GM21390 (cell line): ENCODE measurements around the gene SUSD6.
"Not testable (repeated sequence)": the region's sequence is repeated elsewhere in the genome, so short reads cannot be mapped to it uniquely, and the experiment has no call there.

ENCODE experiments used
- ATAC-seq: cut with Tn5 transposase; IDR thresholded peaks from one replicate; pipeline ENCODE4 v1.9.1; 2021; ENCODE audit not compliant: unreplicated experiment

Gene SUSD6

DNA sequence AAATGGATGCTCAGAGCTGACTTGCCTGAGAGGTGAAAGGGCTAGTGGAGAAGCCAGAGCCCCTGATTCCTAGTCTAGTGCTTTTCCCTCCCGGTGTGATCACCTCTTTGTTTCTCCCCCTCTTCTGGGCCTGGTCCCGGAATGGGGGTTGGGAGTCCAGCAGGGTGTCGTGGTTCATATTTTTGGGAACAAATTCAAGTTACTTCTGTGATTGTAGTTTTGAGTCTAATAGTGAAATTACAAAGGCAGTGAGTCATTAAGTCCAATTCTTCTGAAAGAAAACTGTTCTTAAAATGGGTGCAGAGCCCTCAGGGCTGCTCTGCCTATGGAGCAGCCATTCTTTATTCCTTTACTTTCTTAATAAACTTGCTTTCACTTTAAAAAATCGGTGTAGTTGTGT, 7.6 kb downstream of the SUSD6 start:
- no peak for ATAC-seq

DNA sequence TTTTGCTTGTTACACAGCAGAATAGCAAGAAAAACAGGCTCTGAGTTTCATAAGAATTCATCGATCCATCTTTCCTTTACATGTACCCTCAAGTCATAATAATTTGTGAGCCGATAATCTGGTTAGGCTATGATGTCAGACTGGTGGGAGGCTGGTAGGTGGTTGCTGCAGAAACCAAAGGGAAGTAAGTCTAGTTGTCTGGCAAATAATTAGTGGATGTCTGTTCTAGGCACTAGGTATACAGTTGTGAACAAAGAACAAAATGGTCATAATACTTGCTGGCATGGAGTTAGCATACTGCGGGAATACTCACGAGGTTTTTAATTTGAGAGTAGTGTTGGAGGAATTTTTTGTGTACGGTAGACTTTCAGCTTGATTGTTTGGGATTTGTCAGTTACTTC, 8.8 kb downstream of the SUSD6 start:
- no peak for ATAC-seq

DNA sequence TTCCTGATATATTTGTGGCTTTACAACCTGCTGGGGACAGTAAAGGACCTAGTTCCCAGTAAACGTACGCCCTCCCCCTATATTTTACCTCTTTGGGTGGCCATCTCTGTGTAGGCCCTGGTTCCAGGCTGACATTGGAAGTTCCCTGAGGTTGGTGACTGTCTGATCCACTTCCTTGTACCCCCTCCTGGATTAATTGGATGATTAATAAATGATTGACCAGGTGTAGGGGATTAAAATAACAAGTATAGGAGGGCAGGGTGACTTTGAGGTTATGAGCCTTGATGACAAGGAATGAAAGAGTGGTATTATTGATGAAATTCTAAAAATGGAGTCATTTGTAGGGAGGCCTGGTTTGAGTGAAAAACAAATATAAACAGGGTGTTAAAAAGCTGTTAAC, 9.6 kb downstream of the SUSD6 start:
- no peak for ATAC-seq

DNA sequence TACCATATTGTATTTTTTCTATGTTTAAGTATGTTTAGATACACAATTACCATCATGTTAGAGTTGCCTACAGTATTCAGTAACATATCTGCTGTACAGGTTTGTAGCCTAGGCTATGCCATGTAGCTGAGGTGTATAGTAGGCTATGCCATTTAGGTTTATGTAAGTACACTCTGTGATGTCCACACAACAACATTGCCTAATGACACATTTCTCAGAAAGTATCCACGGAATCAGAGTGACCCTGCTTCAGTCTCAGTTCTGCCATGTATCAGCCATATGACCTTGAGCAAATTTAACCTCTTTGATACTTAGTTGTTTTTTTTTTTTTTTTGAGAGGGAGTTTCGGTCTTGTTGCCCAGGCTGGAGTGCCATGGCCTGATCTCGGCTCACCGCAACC, 12.7 kb downstream of the SUSD6 start:
- no peak for ATAC-seq

DNA sequence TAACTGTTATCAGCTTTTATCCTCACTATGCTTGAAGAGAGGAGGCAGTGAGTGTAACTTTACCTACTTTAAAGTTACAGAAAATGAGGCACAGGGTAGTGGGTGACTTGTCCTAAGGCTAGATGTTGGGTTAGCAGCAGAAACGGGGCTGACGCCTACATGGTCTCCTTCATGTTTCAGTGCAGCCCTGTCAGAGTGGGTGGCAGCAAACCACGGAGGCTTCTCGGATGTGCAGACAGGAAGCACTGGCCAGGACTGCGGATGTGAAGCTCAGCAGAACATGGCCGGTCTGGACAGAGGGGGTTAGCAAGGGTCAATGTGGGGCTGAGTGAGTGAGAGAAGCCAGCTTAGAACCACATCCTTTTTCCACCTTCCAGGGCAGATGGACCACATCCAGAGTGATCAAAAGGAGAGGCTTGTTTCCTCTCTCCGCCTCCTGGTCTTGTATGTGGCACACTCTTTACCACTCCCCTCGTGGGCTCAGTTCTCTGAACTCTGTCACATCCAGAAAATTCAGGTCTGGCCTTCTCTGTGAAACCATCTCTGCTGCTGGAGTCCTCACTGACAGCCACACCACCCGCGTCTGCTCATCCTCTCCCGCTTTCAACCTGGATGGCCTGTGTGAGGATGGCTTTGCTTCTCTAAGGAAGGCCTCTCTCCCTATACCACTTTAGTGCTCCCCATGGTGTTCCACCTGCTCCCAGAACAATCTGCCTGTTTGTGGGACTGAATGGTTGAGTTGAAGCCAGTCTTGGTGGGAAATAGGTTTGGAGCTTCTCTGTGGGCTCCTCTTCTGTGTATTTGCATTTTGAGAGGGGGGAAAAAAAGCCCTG, 14.1 kb downstream of the SUSD6 start:
- ATAC-seq, result peak; percentile 85

DNA sequence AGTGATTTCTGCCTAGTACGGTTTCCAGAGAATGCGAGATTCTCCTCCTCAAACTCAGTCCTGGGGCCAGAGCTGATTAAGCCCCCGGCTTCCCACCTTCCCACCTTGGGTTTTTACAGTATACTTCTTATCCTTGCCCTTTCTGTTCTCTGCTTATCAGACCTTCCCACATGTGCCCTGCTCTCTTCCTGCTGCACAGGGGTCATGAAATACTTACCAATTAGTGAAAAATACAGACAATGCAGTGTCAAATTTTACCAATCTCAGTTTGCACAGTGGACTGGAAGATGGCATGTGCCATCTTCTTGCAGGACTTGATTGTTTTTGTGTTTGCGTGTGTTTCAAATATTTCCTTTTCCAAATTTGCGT, 14.7 kb downstream of the SUSD6 start:
- ATAC-seq, result no peak

DNA sequence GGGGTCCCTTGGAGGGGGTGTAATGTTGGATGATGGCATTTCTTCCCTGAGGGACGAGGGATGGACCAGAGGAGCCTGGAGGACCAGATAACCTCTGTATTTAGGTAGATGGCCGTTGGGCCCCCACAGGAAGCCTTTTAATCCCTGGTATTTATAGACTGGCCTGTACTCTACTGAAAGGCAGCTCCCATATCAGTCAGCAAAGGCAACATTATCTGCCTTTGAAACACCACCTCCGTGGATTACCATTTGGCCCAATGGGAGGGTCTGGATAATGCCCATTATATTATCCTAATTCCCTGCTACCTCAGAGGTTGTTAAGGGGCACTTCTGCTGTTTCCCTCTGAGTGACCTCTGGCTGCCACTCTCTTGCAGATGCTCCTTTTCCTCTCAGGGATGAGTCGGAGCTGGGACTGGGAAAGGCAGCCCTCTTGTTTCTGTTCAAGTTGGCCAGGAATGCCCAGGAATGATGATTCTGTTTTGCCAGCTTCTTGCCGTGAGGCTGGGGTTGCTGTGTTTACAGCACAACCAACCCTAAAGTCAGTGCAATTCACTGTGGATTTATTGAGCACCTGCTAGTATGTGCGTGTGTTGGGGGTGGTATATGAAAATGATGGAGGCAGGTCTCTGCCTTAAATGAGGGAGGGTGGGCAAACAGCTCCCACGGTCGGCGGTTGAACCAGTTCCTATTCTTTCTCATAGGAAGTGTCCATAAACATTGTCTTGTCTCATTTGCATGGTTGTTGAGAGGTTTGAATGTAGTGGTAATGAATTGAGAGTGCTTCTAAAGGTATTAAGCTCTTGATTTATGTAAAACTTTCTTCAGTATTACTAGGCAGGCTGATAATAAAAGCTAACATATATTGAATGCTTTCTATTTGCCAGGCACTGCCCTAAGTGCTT, 18.1 kb downstream of the SUSD6 start:
- peak; percentile 42 for ATAC-seq

DNA sequence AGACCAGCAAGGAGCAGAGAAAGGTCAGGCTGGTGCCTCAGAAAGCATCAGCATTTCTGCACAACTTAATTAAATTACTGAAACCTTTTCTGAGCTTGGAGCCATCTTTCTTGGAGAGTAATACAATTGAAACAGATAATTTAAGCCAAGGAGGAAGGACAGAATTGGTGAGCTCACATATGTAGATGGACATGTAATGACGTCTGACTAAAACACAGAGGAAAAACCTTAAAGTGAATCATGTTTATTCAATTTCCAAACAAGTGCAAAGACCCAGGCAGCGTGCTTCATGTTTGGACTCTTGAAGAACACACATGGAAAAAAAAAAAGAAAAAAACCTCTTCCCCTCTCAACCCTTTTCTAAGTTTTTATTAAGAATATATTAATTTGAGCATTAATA, 19.0 kb downstream of the SUSD6 start:
- no peak for ATAC-seq

DNA sequence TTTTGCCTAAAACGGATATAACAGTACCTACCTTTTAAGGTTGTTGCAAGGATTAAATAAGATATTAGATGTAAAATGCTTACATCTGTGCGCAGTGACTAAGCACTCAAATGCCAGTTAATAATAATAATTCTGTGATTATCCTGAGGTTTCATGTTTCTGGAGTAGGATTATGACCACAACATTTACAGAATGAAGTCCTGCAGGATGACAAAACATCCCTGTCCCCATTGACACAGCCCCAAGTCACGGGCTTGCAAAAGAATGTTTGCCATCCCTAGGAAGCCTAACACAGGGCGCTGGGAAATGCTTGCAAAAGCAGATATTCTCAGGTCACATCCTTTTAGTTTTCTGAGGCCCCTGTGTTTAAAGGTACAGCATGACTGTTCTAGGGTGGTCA, 20.1 kb downstream of the SUSD6 start:
- ATAC-seq, result no peak

DNA sequence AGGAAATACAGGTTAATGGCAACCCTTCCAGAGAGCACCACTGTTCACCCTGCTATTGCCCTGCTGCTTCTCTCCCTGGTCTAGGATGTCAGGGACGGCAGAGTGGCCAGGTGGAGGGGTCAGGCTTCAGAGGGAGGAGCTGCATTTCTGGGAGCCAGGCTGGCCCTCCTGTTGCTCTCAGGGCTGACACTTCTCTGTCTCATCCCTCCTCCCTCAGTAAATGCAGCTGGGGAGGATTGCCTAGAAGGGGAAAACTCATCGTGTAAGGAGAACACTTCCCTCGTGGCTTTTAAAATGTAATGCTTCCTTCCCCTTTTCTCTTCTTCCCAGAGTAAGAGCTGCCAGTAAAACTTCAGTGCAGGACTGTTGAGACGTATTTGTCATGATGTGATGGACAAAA, 20.8 kb downstream of the SUSD6 start:
- ATAC-seq, result no peak

DNA sequence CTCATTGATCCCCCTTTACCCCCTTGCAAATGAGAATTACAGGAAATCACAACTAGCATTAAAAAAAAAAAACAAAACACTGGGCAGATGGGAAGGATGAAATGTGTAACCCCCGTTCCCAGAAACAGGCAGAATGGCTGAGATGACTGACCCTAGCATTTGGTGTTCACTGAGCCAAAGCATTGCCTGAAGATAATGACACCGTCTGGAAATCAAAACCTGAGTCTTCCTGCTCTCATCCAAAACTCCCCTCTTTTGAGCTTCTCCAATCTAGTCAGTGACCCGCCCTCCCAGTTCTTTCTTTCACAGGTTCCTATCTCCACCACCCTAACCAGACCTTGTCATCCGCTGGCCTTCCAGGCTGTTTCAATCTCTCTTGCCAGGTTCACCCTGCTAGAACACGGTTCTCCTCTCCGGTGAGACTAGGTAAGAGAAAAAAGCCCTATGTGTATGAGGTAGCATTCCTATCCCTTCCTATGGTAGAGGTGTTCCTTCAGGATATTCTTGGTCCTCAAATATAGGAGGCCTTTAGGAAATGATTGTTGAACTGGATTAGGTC, 21.3 kb downstream of the SUSD6 start:
- no peak for ATAC-seq

DNA sequence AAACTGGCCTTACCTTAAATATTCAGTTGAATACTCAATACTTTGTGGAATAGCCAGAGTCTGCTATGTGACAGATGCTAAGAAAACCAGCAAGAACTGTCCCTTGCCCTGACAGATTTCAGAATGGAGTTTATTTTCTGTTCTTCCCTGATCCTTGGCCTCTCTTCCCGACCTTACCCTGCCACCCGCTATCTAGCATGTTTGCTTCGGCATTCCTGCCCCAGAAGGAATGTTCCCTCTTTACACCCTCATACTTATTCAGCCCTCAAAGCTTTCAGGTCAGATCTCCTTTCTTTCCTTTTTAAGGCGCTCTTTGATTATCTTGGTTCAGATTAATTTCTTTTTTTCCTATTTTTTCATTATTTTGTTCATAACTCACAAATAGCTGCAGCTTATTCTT, 21.8 kb downstream of the SUSD6 start:
- ATAC-seq, result no peak

DNA sequence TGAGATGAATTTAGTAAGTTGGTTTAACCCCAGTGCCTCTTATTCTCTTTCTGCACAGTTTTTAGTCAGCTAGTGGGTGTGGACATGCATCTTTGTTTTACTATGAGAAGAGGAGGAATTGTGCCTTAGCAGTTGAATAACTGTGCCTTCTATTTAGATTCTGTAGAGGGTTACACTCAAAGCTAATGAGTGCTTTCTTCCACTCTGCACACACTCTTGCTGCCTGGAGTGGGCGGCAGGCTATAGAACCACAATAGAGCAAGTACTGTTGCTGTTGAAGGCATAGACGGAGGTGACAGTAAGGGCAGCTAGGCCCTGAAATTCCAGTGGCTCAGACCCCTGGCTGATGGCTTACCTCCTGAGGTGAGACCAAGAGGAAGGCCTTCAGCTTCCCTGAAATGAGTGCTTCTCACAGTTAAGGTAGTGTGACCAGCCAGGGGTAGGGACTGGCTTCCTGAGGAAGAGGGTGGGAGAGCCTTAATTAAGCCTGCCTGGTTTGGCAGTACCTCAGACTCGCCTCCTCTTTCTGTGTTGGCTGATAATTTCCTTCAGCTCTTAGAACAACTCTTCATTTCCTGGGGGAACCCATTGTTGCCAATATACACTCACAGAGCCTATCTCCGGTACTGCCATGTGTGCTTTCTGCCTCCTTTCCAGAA, 24.7 kb downstream of the SUSD6 start:
- ATAC-seq, result no peak

DNA sequence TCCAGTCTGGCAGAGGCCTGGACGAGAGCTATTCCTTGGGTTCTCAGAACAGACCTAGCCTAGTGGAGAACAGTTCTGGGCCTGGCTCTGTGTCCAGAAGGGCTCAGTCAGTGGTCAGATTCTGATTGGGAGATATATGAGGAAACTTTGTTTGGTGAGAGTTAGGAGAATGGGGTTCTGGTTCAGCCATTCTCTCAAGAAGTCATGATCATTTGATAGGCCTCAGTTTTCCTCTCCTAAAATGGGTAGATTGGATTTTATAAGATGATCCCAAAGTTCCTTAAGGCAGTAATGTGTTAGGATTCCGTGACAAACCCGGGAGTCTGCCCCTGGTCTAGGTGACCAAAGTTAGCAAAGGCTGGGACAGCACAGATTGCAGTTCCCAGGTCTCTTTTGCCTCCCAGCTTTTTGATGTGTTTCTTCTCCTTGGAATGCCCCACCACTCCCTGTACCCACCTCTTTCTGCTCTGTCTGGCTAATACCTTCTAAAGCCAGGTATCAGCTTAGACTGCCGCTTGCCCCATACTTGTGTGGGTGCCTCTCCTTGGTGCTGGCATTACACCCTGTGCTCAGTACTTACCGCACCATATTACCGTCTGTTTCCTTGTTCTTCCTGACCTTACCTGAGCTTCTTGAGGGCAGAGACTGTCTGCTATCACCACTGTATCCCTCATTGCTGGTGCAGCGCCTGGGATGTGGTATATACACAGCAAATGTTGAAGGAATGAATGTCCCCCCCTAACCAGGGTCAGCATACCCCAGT, 25.5 kb downstream of the SUSD6 start:
- ATAC-seq, result no peak

DNA sequence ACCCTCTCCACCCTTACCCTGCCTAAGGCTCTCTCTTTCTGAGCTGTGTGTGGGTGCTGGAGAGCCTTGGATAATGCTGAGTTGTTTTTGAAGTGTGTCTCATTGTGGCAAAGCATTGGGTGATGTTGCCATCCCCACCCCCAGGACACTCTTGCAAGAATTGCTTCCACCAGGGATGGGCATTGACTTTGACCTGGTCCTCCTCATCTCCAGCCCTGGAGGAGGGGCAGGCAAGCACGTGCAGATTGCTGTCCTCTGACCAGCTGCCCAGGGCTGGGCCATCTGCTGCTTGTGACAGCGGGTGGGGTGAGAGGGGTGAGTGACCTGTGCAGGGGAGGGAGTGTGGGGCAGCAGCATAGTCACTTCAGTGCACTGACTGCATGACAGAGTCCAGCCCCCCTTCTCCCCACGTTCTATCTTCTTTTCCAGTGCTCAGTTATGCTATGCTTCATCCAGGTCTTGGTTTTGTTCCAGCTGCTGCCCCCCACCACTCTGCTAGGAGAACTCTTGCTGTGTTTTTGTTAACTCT, 26.2 kb downstream of the SUSD6 start:
- no peak for ATAC-seq

DNA sequence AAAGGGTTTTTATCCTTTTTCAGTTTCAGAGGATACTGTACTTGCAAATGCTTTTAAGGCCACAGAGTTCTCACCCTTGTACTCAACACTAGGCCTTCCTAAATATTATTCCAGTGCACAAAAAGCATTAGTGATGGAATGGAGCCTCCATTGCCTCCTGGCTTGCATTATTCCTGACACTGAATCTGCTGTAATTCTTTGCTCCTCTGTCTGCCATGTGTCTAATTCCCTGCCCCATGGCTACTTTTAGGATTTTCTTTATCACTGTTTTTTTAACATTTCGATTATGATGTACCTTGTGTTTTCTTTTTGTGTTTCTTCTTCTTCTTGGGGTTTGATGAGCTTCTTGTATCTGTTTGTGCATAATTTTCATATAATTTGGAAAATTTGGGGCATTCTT, 29.5 kb downstream of the SUSD6 start:
- ATAC-seq, result no peak

DNA sequence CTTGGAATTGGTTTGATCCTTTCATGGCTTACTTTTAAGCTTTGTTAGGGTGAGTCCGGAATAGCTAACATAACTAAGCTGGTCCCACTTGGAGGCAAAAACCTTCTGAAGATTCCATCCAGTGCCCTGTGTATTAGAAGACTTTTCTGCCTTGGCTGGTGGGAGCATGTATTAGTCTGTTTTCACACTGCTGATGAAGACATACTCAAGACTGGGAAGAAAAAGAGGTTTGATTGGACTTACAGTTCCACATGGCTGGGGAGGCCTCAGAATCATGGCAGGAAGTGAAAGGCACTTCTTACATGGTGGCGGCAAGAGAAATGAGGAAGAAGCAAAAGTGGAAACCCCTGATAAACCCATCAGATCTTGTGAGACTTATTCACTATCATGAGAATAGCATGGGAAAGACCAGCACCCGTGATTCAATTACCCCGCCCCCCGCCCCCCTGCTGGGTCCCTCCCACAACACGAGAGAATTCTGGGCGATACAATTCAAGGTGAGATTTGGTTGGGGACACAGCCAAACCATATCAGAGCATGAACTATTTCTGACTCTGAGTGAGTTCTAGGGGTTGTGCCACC, 30.9 kb downstream of the SUSD6 start:
- ATAC-seq, result not testable (repeated sequence)

DNA sequence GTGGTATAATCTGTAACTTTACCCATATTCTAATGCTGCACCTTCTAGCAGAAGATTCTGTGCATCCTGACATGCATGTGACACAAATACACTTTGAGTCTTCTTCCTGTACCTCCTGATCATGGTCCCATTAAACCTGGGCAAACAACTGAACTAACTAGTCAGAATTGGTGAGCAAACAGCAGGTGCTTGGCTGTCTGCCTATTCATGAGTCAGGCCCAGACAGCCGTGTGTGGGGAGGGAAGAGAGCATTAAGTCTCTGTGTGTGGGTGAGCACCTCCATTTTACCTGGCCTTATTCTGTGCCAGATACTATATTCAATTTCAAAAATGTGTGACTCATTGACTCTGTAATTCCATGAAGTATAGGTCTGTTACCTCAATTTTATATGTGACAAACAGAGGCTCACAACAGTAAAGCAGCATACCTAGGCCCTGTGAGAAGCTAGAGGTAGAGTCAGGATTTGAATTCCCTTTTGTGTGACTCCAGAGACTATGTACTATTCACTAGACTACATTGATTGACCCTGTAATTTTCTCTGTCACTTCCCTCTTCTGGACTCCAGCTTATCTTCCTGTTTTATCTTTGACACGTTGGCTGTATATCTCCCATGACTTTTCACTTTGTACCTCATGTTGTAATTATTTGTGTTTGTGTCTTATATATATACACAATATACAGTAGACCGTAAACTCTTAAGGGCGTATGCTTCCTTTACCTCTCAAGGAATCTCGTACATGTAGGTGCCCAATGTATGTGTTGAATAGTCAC, 32.2 kb downstream of the SUSD6 start:
- no peak for ATAC-seq

DNA sequence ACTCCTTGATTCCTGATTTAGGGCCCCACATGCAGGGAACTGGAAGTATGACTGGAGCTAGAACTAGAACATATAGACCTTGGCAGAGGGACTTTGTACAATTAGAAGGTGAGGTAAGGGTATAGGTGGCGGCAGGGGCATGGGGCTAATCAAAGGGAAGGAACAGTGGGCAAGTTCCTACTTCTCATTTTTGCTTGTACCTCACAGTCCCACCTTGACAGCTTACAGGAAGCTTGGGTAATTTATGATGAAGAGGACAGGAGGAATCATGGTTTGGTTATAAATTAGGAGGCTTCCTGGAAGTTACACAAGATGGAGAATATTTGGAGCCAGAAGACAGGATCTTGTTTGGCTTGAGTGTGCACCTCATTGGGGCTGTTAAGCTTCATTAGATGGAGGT, 33.4 kb downstream of the SUSD6 start:
- no peak for ATAC-seq
